ENCODE measurements around the gene FBXO31. TPM values are rescaled to one million over a fixed set of nuclear protein-coding genes. Genes with fewer than 3 reads are reported as not detected.
"Not testable (repeated sequence)": the region's sequence is repeated elsewhere in the genome, so short reads cannot be mapped to it uniquely, and the experiment has no call there.

FBXO31 gene
- total RNA-seq, 1 experiment from 2014 or later: 11.5 TPM

- DNase-seq (ENCODE audit: low read depth): no peak
Observed at GRCh38 chr16:87363771-87364455, 19.7 kb downstream of the FBXO31 start.

DNA sequence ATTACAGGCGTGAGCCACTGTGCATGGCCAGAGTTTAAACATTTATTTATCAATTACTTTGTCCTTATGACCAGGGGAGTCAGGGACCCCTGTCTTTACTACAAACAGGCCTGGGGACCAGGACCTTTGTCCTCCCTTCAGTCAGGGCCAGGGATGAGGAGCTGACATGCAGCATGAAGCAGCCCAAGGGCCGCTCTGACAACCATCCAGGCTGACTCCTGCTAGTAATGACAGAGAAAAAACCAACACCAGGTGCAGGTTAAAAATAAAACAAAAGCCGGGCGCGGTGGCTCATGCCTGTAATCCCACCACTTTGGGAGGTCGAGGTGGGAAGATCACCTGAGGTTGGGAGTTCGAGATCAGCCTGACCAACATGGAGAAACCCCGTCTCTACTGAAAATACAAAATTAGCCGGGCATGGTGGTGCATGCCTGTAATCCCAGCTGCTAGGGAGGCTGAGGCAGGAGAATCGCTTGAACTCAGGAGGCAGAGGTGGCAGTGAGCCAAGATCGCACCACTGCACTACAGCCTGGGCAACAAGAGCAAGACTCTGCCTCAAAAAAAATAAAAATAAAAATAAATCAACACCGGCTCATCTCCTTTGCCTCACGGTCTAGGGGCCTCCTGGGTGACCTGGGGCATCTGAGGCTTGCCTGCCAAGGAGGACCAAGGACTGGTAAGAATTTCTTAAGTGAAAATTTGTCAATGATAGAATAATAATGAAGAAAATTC is 20.6 kb downstream of the FBXO31 start:
- DNase-seq (ENCODE audit: low read depth): not testable (repeated sequence)

DNA sequence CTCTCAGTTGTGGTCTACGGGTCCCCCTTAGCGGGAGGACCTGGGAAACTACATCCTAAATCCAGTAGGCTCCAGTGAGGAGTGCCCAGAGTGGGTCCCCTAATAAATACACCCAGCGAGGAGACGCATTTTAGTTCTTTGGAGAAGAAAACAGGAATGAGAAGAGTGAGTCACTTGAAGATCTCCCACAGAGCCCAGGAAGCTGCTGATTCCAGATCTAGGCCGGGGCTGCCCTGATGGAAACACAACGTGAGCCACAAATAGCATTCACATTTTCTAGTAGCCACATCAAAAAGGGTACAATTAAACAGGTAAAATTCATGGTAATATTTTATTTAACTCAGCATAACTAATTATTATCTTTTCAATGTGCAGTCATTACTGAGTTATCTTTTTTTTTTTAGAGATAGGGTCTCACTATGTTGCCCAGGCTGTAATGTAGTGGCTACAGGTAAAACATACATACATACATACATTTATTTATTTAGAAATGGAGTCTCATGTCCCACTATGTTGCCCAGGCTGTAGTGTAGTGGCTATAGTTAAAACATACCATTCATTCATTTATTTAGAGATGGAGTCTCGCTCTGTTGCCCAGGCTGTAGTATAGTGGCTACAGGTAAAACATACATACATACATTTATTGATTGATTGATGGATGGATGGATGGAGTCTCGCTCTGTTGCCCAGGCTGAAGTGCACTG is 21.5 kb downstream of the FBXO31 start:
- no peak for DNase-seq (ENCODE audit: low read depth)

DNA sequence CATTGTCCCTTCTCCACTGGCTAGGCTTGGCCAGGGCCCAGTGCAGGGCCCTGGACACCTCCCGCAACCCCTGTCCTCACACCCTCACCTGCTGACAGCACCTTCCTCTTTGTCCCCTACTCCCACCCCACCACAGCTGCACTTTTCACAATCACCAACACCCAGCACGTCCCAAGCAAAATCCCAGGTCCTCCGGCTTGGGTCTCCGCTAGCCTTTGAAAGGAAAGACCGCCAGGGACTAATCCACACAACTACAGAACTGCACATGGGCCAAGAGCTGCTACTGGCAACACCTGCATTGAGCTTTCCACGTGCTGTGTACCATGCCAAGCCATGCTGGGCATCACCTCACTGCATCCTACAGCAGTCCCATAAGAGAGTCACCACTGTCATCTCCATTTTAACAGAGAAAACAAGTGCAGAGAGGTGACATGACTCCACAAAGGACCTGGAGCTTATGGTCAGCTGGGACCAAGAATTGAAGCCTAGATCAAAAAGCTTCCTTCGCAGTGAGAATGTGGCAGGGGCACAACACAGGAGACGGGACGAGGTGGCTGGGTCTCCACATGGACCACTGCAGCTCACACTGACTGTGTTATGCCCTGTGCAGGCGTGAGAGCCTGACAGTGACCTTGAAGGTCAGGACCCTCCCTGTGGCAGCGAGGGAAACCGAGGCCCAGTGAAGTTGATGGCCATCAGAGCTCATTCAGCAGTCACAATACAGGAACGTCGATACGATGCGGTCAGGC is 22.5 kb downstream of the FBXO31 start:
- no peak for DNase-seq (ENCODE audit: low read depth)

DNA sequence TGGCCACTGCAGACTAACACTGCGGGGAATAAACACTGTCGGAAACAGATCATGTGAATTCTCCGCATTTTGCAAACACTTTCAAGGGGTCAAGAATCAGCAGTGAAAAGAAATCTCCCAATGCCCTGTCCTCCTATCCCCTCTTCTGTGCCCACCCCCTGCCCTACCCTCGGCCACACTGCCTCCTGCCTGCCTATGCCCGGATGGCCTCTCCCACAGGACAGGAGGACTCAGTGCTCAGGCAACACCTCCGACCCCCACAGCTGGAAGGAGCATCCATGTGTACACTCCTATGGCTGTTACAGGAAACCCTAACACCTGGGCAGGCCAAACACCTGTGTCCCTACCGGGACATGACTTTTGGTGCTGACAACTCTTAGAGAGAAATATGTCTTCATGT is 24.5 kb downstream of the FBXO31 start:
- no peak for DNase-seq (ENCODE audit: low read depth)

DNA sequence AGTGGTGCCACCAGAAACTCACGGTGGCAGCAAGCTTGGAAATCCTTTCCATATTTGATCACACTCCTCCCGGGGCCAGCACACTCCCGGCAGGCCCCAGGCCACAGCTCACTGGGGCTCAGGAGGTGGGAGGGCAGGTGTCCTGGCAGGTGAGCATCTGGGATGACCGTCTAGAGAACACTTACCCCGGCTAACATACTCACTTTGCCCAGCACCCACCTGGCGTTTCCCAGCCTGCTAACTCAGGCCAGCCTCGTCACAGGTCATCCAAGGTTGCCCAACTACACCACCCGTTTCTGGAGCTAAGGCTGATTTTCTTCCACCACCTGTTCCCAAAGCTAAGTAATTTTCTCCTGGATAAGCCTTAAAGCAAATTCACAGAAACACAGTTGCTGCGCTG is 24.9 kb downstream of the FBXO31 start:
- DNase-seq (ENCODE audit: low read depth): no peak

DNA sequence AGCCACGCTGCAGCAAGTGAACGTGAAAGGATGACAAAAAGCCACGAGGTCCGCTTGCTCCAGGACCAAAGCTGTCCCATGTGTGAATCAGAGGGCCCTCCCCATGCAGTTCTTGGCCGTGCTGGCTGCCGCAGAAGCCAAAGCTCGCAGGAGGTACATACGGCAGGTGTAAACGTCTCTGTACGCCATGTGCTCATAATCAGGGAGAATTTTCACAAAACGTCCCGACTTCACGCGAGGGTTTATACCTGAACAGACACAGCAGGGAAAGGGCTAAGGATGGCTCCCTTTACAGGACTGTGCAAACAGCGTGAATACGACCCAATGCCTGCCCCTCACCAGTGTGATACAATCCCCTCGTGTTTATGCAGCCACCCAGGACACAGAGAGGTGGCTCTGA is 25.3 kb downstream of the FBXO31 start:
- DNase-seq (ENCODE audit: low read depth): no peak

DNA sequence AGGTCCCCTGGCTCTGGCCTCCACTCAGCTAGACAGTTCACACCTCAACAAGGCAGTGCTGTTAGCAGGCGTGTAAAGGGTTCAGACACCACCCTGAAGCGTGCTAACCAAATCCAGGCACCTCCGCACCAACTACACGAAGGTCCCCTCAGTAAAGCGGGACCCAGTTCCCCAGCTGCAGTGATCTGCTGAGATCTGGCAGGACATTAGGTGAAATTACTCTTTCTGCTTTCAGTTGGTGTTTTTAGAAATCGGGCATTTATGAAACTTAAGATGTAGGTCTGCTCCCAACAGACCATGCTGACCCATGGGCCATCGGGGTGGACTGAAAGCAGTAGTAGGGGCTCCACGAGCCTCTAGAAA is 27.1 kb downstream of the FBXO31 start:
- DNase-seq (ENCODE audit: low read depth): no peak

- DNase-seq (ENCODE audit: low read depth): no peak
Observed at GRCh38 chr16:87353613-87354012, 30.0 kb downstream of the FBXO31 start.

GRCh38 chr16:87352818-87353217 is 30.8 kb downstream of the FBXO31 start:
- DNase-seq (ENCODE audit: low read depth): no peak

DNA sequence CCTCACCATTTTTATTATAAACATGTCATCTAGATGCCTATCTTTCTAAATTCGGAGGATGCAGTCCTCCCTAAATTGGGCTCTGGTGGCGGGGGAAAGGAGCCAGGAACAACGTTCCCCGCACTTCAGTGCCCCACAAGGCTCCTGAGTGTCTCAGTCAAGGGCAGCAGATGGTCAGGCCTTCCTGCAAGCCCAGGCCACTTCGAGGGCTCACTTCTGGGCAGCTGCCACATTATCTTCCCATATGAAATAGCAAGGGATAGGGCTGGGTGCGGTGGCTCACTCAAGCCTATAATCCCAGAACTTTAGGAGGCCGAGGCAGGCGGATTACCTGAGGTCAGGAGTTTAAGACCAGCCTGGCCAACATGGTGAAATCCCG is 32.3 kb downstream of the FBXO31 start:
- no peak for DNase-seq (ENCODE audit: low read depth)

GRCh38 chr16:87350681-87351319 is 32.8 kb downstream of the FBXO31 start:
- no peak for DNase-seq (ENCODE audit: low read depth)

DNA sequence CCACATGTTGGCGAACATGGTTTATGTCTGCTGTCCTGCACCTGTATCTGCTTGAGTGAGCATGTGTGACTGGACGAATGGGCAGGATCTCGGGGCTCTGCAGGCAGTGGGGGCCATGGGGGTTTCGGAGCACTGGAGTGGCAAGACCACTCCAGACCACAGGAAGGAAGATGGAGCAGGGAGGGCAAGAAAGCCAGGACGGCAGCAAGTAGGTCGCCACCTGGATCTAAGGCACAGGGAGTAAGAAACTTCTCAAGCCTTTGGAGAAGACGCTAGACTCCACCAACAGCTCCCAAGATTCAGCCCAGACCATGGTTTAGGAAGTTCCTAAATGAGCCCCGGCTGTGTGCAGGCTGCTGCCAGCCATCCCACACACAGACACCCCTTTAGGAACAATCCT is 33.5 kb downstream of the FBXO31 start:
- DNase-seq (ENCODE audit: low read depth): no peak

DNA sequence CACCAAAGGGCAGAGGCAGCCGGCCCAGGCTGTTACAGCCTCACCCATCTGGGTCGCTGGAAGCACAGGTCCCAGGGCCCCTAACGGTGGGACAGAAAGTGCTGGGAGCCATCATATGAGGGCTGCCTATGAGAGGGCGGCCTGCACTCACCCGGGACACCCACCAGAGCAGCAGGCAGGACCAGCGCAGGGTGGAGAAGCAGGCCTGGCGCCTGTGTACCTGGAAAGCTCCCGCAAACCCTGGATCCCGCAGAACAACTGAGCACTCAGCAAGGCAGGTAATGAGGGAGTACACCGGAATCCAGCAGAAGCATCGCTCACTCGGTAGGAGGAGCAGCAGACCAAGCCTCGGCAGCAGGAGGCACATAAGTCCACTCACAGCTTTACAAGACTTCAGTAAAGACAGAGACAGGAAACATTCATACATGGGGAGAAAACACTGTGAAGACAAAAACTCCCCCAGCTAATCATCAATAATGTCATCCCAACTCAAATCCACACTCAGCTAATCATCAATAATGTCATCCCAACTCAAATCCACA is 34.9 kb downstream of the FBXO31 start:
- DNase-seq (ENCODE audit: low read depth): no peak

GRCh38 chr16:87347932-87348615 is 35.5 kb downstream of the FBXO31 start:
- DNase-seq (ENCODE audit: low read depth): no peak

DNA sequence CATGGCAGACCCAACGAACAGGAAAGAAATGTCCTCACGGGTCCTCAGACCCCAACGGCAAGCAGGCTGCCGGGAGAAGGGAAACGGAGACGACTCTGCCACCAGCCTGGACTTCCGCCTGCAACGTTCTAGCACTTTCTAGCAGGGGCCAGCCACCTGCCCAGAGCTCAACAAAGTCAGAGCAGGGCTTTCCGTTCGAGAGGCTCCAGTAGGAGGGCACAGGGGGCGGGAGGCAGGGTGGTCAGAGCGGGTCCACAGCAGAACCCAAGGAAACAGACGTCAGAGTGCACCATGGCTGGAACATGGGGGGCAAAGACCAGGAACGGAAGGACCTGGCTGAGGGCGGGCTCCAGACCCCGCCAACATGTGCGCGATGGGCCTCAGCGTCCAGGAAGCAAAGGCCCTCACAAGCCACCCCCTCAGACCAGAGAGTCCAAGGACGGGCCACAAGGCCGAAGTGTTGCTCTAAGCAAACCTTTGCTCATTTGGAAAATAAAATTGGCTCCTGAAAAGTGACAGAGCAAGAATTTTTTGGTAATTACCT is 37.0 kb downstream of the FBXO31 start:
- no peak for DNase-seq (ENCODE audit: low read depth)

GRCh38 chr16:87345726-87346424 is 37.7 kb downstream of the FBXO31 start:
- no peak for DNase-seq (ENCODE audit: low read depth)

DNA sequence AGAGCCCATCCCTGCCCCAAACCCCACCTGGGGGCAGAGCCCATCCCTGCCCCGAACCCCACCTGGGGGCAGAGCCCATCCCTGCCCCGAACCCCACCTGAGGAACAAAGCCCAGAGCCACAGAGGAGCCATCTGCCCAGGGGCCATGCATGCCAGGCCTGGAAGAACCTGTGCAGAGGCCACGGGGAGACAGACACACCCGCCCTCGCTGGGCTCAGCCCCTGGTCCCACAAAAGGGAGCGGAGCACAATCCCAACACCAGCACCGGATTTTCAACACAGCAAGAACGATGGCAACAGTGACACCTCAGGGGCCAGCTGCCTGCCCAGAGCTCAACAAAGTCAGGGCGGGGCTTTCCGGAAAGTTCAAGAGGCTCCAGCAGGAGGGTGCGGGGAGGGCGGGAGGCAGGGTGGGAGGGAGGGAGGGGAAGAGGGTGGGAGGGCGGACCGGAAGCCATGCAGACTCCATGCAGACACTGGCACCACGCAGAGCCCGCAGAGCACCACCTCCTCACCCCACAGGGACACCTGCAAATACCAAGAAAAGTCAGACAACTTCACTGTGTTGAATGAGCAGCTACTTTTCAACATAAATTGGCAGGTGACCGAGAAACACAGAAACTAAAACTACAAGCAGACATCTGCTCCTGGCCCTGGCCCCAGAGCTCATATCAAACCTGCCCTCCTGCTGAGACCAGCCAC is 38.5 kb downstream of the FBXO31 start:
- DNase-seq (ENCODE audit: low read depth): no peak

GRCh38 chr16:87344165-87344930 is 39.2 kb downstream of the FBXO31 start:
- DNase-seq (ENCODE audit: low read depth): no peak
